LNCAP (cell line): ENCODE results near the gene ATP9B.

Experiments
- TF ChIP-seq, protein P1 (sequence below): fragments of 450-650 bp; IDR thresholded peaks from 2 replicates; pipeline ENCODE4 v1.5.1; 2017; ENCODE audit warnings: mild to moderate bottlenecking

Gene ATP9B

DNA sequence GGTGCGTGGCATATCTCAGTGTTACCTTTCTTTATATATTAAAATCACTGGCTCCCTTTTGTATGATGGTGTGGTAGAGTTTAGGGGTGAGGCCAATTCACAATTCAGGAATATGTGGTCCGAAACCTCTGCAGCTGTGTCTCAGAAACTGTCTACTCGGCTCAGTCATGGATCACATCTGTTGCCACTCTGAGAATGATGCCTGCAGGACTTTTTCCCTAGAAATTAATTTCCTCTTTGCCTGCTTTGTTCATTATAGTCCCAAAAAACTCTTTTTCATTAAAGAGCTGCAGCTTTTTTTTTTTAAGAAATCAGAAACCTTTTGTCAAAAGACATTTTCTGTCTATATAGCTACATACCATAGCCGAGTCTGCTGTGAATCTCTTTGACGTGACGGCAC lies 221.7 kb downstream of the ATP9B start:
- TF ChIP-seq, protein P1, sequence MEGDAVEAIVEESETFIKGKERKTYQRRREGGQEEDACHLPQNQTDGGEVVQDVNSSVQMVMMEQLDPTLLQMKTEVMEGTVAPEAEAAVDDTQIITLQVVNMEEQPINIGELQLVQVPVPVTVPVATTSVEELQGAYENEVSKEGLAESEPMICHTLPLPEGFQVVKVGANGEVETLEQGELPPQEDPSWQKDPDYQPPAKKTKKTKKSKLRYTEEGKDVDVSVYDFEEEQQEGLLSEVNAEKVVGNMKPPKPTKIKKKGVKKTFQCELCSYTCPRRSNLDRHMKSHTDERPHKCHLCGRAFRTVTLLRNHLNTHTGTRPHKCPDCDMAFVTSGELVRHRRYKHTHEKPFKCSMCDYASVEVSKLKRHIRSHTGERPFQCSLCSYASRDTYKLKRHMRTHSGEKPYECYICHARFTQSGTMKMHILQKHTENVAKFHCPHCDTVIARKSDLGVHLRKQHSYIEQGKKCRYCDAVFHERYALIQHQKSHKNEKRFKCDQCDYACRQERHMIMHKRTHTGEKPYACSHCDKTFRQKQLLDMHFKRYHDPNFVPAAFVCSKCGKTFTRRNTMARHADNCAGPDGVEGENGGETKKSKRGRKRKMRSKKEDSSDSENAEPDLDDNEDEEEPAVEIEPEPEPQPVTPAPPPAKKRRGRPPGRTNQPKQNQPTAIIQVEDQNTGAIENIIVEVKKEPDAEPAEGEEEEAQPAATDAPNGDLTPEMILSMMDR, result no peak

DNA sequence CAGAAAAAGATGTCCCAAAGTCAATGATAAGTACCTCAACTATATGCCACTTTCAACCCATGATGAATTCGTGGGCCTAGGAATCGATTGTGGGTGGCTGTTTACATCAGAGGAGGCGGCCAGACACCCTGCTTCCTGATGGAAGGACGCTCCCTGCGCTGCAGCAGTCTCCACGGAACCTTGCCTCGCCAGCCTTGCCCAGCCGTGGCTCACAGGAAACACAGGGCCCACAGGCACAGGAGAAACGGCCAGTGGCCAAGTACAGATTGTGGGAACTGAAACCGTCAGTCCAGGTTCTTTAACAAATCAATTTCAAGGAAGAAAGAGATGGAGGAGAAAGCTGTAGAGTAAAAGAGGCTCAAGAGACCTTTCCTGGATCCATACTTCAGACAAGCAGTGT lies 225.0 kb downstream of the ATP9B start:
- TF ChIP-seq, protein P1, result no peak

DNA sequence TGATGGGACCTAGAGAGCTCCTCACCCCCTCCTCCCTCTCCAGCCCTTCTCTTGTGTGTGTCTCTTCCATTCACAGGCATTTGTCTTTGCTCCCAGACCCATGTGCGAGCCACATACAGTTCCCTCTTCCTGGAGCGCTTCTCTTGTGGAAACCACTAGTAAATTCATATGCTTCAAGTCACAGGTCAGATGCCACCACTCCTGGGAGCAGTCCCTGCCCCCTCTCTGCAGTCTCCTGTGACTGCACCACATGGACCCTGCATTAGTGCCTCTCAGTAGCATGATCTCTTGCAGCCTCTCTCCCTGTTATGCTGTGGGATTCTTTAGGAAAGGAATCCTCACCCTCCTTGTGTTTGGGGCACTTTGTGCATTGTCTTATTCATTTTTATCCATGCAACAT lies 230.1 kb downstream of the ATP9B start:
- TF ChIP-seq, protein P1, result no peak

DNA sequence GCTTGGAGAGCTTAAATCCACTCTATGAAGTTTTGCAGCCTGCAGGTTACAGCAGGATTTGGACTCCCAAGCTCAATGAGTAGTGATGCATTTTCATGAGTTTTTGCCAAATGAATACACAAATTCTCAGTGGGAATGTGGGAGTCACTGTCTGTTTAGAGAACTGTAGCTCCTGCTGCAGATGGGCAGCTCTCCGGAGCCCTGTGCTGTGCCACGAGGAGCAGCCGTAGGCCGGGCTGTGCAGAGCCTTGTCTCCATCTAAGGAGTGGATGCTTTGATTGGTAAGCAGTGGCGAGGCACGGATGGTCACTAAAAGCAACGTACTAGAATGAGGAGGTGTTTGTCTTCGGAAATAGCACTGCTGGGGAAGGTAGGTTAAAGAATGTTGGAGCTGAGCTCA lies 230.5 kb downstream of the ATP9B start:
- TF ChIP-seq, protein P1, result no peak

DNA sequence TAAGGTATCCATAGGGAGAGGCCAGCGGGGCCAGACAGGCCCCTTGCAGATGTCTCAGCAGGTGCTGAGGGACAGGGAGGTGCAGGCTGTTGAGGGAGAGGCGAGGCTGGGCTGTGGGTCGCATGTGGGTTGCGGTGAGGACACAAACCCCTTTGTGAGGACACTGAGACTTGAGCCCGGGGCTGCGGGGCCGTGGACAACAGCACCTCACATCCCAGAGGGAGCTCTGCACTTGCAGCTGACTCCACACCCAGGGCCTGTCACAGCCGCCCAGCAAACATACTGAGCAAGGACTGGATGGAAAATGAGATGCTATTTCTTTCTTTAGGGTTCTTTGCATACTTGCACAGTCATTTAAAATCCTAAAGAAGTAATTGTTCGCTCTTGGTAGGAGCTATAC lies 231.2 kb downstream of the ATP9B start:
- TF ChIP-seq, protein P1, result no peak

DNA sequence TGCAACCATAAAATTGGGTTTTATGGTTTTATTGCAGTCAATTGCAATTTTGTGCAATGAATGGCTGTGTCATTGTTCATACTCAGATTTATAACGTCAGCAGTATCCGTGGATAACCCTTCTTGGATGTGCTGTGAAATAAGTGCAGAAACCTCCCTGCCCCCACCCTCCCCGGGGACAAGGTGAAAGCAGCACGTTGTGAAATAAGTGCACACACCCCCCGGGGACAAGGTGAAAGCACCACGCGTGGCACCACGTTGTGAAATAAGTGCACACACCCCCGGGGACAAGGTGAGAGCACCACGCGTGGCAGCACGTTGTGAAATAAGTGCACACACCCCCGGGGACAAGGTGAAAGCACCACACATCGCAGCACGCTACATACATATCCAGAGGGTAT lies 232.9 kb downstream of the ATP9B start:
- TF ChIP-seq, protein P1, result no peak

DNA sequence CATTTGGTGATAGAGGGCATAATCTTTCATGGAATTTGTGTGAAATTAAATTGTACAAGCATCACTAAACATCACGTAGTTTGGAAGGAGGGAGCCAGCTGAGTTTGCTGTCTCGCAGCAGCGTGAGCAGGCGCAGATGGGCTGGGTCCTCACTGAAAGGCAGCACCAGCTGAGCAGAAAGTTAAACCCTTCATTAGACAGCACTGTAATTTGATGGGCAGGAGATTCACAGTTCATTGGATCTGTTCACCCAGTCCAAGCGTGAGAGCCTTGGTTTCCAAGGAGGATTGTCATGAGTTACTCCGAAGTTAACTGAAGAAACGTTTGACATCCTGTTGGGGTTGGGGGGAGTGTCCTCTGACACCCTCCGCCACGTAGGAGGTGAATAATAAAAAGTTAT lies 236.7 kb downstream of the ATP9B start:
- TF ChIP-seq, protein P1, result no peak

DNA sequence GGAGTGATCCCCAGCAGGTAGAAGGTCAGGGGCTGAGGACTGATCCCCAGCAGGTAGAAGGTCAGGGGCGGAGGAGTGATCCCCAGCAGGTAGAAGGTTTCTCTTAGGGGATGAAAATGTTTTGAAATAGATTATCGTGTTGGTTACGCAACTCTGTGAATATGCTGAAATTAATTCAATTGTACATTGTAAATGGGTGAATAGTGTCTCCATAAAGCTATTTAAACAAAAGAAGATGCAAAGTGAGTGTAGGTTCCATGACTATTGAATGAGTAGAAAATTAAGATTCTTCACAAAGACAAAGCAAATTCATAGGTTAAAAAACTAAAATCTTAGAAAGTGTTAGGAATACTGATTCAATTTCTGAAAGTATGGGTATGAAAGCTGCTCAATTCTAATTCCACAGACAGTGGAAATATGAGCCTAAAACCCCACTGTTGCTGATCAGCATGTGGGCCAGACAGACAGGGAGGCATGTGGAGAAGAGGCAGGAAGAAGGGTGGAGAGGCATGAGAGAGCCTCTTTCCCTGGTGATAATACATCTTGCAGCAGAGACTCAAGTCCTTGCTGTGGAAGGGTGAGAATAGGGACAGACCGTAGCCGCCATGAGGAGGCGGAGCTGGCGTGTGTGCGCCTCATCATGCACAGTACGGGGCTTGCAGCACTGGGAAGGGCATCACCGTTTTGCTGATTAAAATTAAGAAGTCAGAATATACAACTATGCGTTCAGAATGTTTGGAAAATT lies 240.6 kb downstream of the ATP9B start:
- TF ChIP-seq, protein P1, result no peak
